Body of pancreas (tissue), 4 donors: Measurements from ENCODE around the gene SEC14L6. TPM values are rescaled to one million over a fixed set of nuclear protein-coding genes. Genes with fewer than 3 reads are reported as not detected.

Experiments
- ATAC-seq: fragments of 150-250 bp; one replicate; pipeline ENCODE4 v1.9.1; 2016
- DNase-seq, 4 donors: peaks; one replicate each; pipeline ENCODE4 v3.0.0-alpha.2; 2019
- H3K27ac ChIP-seq, 4 donors: fragments of 200-600 bp; sonication (generic); 1 replicate in 3 of 4; 2 replicates in 1 of 4; pipeline versions ENCODE4 v1.5.1 to v1.6.1; 2016 to 2019; ENCODE audit warnings: mild to moderate bottlenecking in 1 of 4, mixed read lengths in 1 of 4, moderate library complexity in 1 of 4
- H3K27me3 ChIP-seq, 2 donors: fragments of 200-600 bp; sonication (generic); one replicate each; pipeline ENCODE4 v1.6.0; 2016; ENCODE audit warnings: mild to moderate bottlenecking in 1 of 2
- H3K36me3 ChIP-seq, 2 donors: fragments of 200-600 bp; sonication (generic); replicated peaks in 1 of 2; 2 replicates each; pipeline ENCODE4 v1.5.1; 2016; ENCODE audit warnings: low read depth in 2 of 2; ENCODE audit not compliant: insufficient read depth in 1 of 2
- H3K4me1 ChIP-seq: fragments of 200-600 bp; sonication (generic); one replicate; pipeline ENCODE4 v1.6.0; 2016
- H3K4me3 ChIP-seq, 2 donors: fragments of 200-600 bp; sonication (generic); 1 replicate in 1 of 2; 2 replicates in 1 of 2; pipeline ENCODE4 v1.5.1; 2016 to 2019
- H3K9me3 ChIP-seq, 3 donors: fragments of 200-600 bp; sonication (generic); 1 replicate in 2 of 3; 2 replicates in 1 of 3; pipeline ENCODE4 v1.5.1; 2016
- CTCF ChIP-seq, 7 experiments: fragments of 450-650 bp in 4 of 7; fragments of 200-600 bp in 3 of 7; sonication (generic) in 3 of 7; IDR thresholded peaks; one replicate each; pipeline ENCODE4 v1.5.1; 2016 to 2019; ENCODE audit warnings: antibody characterized with exemption in 7 of 7
- POLR2A ChIP-seq, 3 donors: fragments of 450-650 bp; IDR thresholded peaks; one replicate each; pipeline ENCODE4 v1.6.1; 2016; ENCODE audit warnings: antibody characterized with exemption in 3 of 3, mild to moderate bottlenecking in 2 of 3
- WGBS, 2 donors: methylation state at CpG; one replicate each; pipeline ENCODE4 v1.1.5; 2017; 5-methylcytosine and 5-hydroxymethylcytosine counted together
- intact Hi-C: fragments of 100-400 bp; cut with DNase I; formaldehyde crosslinking; loops from one replicate; pipeline ENCODE4 v1.15.1; 2023
- total RNA-seq, 2 donors: library from RNA; depleted of rRNA; stranded (reverse); fragments of >200 nt; gene quantifications; one replicate each; pipeline ENCODE4 v1.1.0, GENCODE V29; 2016

Gene SEC14L6
- total RNA-seq, 2 donors from 2014 or later, result 0.99 to 2.1 TPM

- 60 to 61% methylated on average over 7 of the region's 7 CpGs for WGBS, 2 donors
Observed at GRCh38 chr22:30497466-30498150, 48.9 kb downstream of the SEC14L6 start.

GRCh38 chr22:30495041-30495784, 51.3 kb downstream of the SEC14L6 start:
- no peak for TF ChIP-seq CTCF (IDR thresholded peaks at IDR 0.05)
- Histone ChIP-seq H3K27me3 (no peaks in the 10 kb centered on the region), H3K36me3 (no peaks in the 10 kb centered on the region), H3K9me3 (no peaks in the 10 kb centered on the region), H3K27ac (no peak overlapping the region), H3K4me3 (no peak overlapping the region), H3K4me1 (no peaks in the 10 kb centered on the region)
- 67 to 71% methylated on average over 7 to 11 of the region's 14 CpGs for WGBS, 2 donors
- no peak for ATAC-seq
- intact Hi-C loops, result no loop called here
- DNase-seq, result no peak

More at GRCh38 chr22:30497466-30498150, 48.9 kb downstream of the SEC14L6 start:
- TF ChIP-seq POLR2A (IDR thresholded peaks at IDR 0.05) (no peak), CTCF (IDR thresholded peaks at IDR 0.05) (no peak)
- Histone ChIP-seq H3K4me3 (no peak overlapping the region), H3K27ac (no peak overlapping the region), H3K4me1 (no peaks in the 10 kb centered on the region), H3K36me3 (no peaks in the 10 kb centered on the region), H3K27me3 (no peaks in the 10 kb centered on the region), H3K9me3 (no peaks in the 10 kb centered on the region)
- intact Hi-C loops, result no loop called here
- no peak for ATAC-seq
- no peak for DNase-seq

GRCh38 chr22:30492144-30492543, 54.4 kb downstream of the SEC14L6 start:
- intact Hi-C loops, result no loop called here
- 70 to 81% methylated on average over 7 to 10 of the region's 12 CpGs for WGBS, 2 donors
- Histone ChIP-seq H3K4me3 (no peak overlapping the region), H3K36me3 (no peaks in the 10 kb centered on the region), H3K27me3 (no peaks in the 10 kb centered on the region), H3K4me1 (peaks cover under 1% of the 10 kb centered on the region), H3K27ac (no peak overlapping the region), H3K9me3 (no peaks in the 10 kb centered on the region)
- ATAC-seq, result no peak
- no peak for DNase-seq
- TF ChIP-seq CTCF (IDR thresholded peaks at IDR 0.05) (no peak), POLR2A (IDR thresholded peaks at IDR 0.05) (no peak)

DNA sequence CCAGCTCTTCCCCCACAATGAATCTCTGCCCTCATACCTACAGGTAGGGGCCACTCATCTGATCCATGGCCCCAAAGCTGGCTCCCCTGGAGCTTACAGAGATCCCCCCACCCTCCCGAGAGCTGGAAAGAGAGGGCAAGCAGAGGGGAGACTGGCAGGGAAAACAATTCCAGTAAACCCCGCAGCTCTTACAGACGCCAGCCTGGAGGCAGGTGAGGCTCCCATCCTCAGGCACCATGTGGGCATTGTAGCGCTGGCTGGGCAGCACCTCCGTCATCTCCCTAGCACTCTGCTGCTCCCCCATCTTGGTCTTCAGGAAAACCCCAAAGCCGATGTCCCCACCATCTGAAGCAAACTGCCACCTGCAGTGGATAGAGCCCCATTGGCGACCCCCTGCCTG, 55.2 kb downstream of the SEC14L6 start:
- Histone ChIP-seq H3K27me3 (no peaks in the 10 kb centered on the region), H3K4me1 (peaks cover 4% of the 10 kb centered on the region), H3K4me3 (no peak overlapping the region), H3K36me3 (no peaks in the 10 kb centered on the region), H3K27ac (no peak overlapping the region), H3K9me3 (no peaks in the 10 kb centered on the region)
- no peak for ATAC-seq
- no peak for DNase-seq
- intact Hi-C loops, result no loop called here
- WGBS, 2 donors, result 79 to 84% methylated on average over 4 to 6 of the region's 7 CpGs
- TF ChIP-seq CTCF (IDR thresholded peaks at IDR 0.05) (no peak), POLR2A (IDR thresholded peaks at IDR 0.05) (no peak)
